T-helper 9 cell (primary cell): ENCODE measurements around the gene TMEM163.
"Not testable (repeated sequence)": the region's sequence is repeated elsewhere in the genome, so short reads cannot be mapped to it uniquely, and the experiment has no call there.

Source experiments
- DNase-seq: peaks from one replicate; pipeline ENCODE4 v3.0.0-alpha.2; 2020
- total RNA-seq, 2 donors: gene quantifications; one replicate each; lab custom pipeline; 2026; lab: John Stamatoyannopoulos, UW

Gene TMEM163
- 0 to 0.21 reads per million in 2 donors for total RNA-seq

- no peak for DNase-seq
Measured at GRCh38 chr2:134718817-134719814, at the start of gene TMEM163. Gene TMEM163 (minus strand): TSS chr2:134719000.

- no peak for DNase-seq
Measured at GRCh38 chr2:134766583-134766982, 47.8 kb upstream of the TMEM163 start.

GRCh38 chr2:134765987-134766386, 47.2 kb upstream of the TMEM163 start:
- no peak for DNase-seq

- no peak for DNase-seq
Measured at GRCh38 chr2:134764164-134764563, 45.4 kb upstream of the TMEM163 start.

- DNase-seq: no peak
Measured at GRCh38 chr2:134763164-134763710, 44.4 kb upstream of the TMEM163 start.

- DNase-seq: no peak
Measured at GRCh38 chr2:134762508-134762907, 43.7 kb upstream of the TMEM163 start.

GRCh38 chr2:134760385-134760784, 41.6 kb upstream of the TMEM163 start:
- no peak for DNase-seq

GRCh38 chr2:134758633-134759032, 39.8 kb upstream of the TMEM163 start:
- DNase-seq: no peak

- not testable (repeated sequence) for DNase-seq
Measured at GRCh38 chr2:134751981-134752380, 33.2 kb upstream of the TMEM163 start.

GRCh38 chr2:134745546-134745945, 26.7 kb upstream of the TMEM163 start:
- DNase-seq: no peak

- DNase-seq: no peak
Measured at GRCh38 chr2:134745023-134745422, 26.2 kb upstream of the TMEM163 start.

GRCh38 chr2:134739879-134740301, 21.1 kb upstream of the TMEM163 start:
- DNase-seq: no peak

- no peak for DNase-seq
Measured at GRCh38 chr2:134739236-134739878, 20.6 kb upstream of the TMEM163 start.

- DNase-seq: no peak
Measured at GRCh38 chr2:134738141-134738870, 19.5 kb upstream of the TMEM163 start.

GRCh38 chr2:134737671-134738070, 18.9 kb upstream of the TMEM163 start:
- no peak for DNase-seq

- no peak for DNase-seq
Measured at GRCh38 chr2:134736167-134736880, 17.5 kb upstream of the TMEM163 start.

- no peak for DNase-seq
Measured at GRCh38 chr2:134728163-134728562, 9.4 kb upstream of the TMEM163 start.

- no peak for DNase-seq
Measured at GRCh38 chr2:134727385-134727784, 8.6 kb upstream of the TMEM163 start.

GRCh38 chr2:134726645-134727044, 7.8 kb upstream of the TMEM163 start:
- DNase-seq: no peak

- no peak for DNase-seq
Measured at GRCh38 chr2:134725876-134726275, 7.1 kb upstream of the TMEM163 start.

- no peak for DNase-seq
Measured at GRCh38 chr2:134724341-134724740, 5.5 kb upstream of the TMEM163 start.

GRCh38 chr2:134723742-134724141, 4.9 kb upstream of the TMEM163 start:
- DNase-seq: not testable (repeated sequence)
